GM12878 (cell line): ENCODE results near the gene COX19. TPM values are rescaled to one million over a fixed set of nuclear protein-coding genes. Genes with fewer than 3 reads are reported as not detected.

Source experiments
- ATF7 ChIP-seq: fragments of 450-650 bp; IDR thresholded peaks from 2 replicates; pipeline ENCODE4 v1.6.1; 2016; ENCODE audit warnings: low read depth, mild to moderate bottlenecking
- CBFB ChIP-seq: IDR thresholded peaks from 2 replicates; pipeline ENCODE4 v1.6.1; 2016; ENCODE audit warnings: antibody characterized with exemption, low read depth
- CHD2 ChIP-seq: IDR thresholded peaks from 2 replicates; pipeline ENCODE4 v1.6.1; 2011; ENCODE audit warnings: low read depth, low read length, improper control_type of control experiment, borderline replicate concordance
- IKZF1 ChIP-seq: fragments of 450-650 bp; conservative IDR thresholded peaks from 2 replicates; pipeline ENCODE4 v1.6.1; 2017; ENCODE audit warnings: antibody characterized with exemption, mild to moderate bottlenecking
- KDM1A ChIP-seq: fragments of 200-600 bp; sonication (generic); IDR thresholded peaks from 2 replicates; pipeline ENCODE4 v1.6.1; 2016; ENCODE audit warnings: borderline replicate concordance
- MYC ChIP-seq: IDR thresholded peaks from 2 replicates; pipeline ENCODE4 v1.6.1; 2011; ENCODE audit warnings: mild to moderate bottlenecking, low read length, moderate library complexity, inconsistent platforms; ENCODE audit not compliant: insufficient read depth, insufficient replicate concordance, insufficient read length, severe bottlenecking
- NR2F1 ChIP-seq: fragments of 450-650 bp; conservative IDR thresholded peaks from 2 replicates; pipeline ENCODE4 v1.6.1; 2017; ENCODE audit warnings: mild to moderate bottlenecking
- PAX8 ChIP-seq: fragments of 450-650 bp; IDR thresholded peaks from 2 replicates; pipeline ENCODE4 v1.6.1; 2017; ENCODE audit warnings: mild to moderate bottlenecking, moderate library complexity
- SP1 ChIP-seq: IDR thresholded peaks from one replicate; pipeline ENCODE4 v1.6.1; 2011; ENCODE audit warnings: low read depth, low read length
- ZNF592 ChIP-seq: fragments of 450-650 bp; IDR thresholded peaks from 2 replicates; pipeline ENCODE4 v1.6.1; 2017; ENCODE audit warnings: mild to moderate bottlenecking, moderate library complexity
- polyA plus RNA-seq, 11 experiments: library from polyadenylated mRNA; depleted of rRNA in 4 of 11; unstranded in 6 of 11; stranded (reverse) in 5 of 11; fragments of >200 nt; fragmentation: Nextera tagmentation in 4 of 11; fragmentation: Illumina TruSeq in 1 of 11; extraction: Ambion mirVana in 4 of 11; extraction: Trizol in 1 of 11; gene quantifications; 1 replicate in 1 of 11; 2 replicates in 10 of 11; pipeline versions ENCODE4 v1.2.1 to v1.2.3, GENCODE V29; 2011 to 2016; ENCODE audit warnings: inconsistent platforms in 2 of 11, missing spikeins in 2 of 11, low read depth in 1 of 11
- total RNA-seq, 4 experiments: library from RNA; depleted of rRNA in 3 of 4; stranded (reverse); fragments of >200 nt in 3 of 4; fragmentation: Illumina TruSeq in 1 of 4; extraction: Trizol in 1 of 4; gene quantifications; 2 replicates each; pipeline versions ENCODE4 v1.2.1 to v1.2.3, GENCODE V29; 2013 to 2021

The COX19 gene
- total and polyA plus RNA-seq, 10 of the 15 experiments (the other 5 are each of a cell fraction or from before 2014, with no cell fraction given) = 3.7 to 17.9 (median 10.8) TPM

DNA sequence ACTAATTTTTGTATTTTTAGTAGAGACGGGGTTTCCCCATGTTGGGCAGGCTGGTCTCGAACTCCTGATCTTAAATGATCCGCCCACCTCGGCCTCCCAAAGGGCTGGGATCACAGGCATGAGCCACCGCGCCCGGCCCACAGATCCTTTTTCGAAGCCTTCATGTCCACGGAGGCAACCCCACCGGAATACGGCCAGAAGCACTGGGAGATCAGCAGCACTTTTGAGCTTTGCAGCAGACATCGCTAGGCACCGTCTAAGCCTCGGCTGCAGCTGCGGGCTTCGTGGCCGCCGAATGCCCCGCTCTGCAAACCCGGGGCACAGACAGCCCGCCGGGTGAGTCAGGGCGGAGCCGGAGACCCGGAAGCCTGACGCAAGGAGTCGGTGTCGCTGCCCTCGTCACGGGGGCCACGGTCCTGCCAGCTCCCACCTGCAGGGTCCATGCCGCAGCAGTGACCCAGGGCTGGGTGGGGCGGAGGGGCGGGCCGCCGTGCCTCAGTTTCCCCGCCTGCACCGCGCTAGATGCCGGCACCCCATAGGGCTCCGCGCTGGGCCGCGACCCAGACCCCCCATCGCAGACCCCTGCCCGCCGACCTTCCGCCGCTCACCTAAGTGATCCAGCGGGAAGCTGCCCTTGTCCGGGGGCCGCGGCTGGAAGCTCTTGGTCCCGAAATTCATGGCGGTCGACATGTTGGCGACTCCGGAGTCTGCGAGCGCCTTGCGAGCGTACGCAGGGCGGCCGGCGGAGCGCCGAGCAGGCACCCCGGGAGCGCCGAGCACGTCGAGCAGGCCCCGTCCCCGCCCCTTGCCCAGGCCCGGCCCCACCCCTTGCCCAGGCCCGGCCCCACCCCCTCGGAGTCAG, at the start of gene COX19 (continued):
- TF ChIP-seq KDM1A = no peak
- TF ChIP-seq IKZF1 = peak; percentile 89
- no peak for TF ChIP-seq ZNF592
- TF ChIP-seq MYC = no peak
- TF ChIP-seq ATF7 = no peak
- TF ChIP-seq SP1 = no peak
- TF ChIP-seq CHD2 = no peak
- no peak; the same call in 1 of the 2 replicates for TF ChIP-seq CBFB
- no peak for TF ChIP-seq PAX8
- peak; percentile 72 for TF ChIP-seq NR2F1
- TF ChIP-seq, all 136 proteins: peak for 45
